Mucosa of rectum (tissue), 2 donors: ENCODE measurements around the gene GPR15LG.

Experiments used
- H3K27ac ChIP-seq, 2 donors: one replicate each; pipeline ENCODE4 v1.7.0; 2013; ENCODE audit warnings: inconsistent platforms in 2 of 2, low read depth in 2 of 2, low read length in 2 of 2
- H3K27me3 ChIP-seq, 2 donors: one replicate each; pipeline ENCODE4 v1.7.0; 2013; ENCODE audit warnings: low read length in 2 of 2; ENCODE audit not compliant: control insufficient read depth in 2 of 2, insufficient read depth in 2 of 2
- H3K36me3 ChIP-seq, 2 donors: one replicate each; pipeline ENCODE4 v1.7.0; 2013; ENCODE audit warnings: low read length in 2 of 2; ENCODE audit not compliant: control insufficient read depth in 2 of 2, insufficient read depth in 2 of 2
- H3K4me1 ChIP-seq, 2 donors: one replicate each; pipeline ENCODE4 v1.7.0; 2013; ENCODE audit warnings: low read length in 2 of 2, mild to moderate bottlenecking in 1 of 2; ENCODE audit not compliant: control insufficient read depth in 2 of 2, insufficient read depth in 2 of 2
- H3K4me3 ChIP-seq, 2 donors: one replicate each; pipeline ENCODE4 v1.7.0; 2013; ENCODE audit warnings: low read length in 2 of 2
- H3K9ac ChIP-seq, 2 donors: one replicate each; pipeline ENCODE4 v1.7.0; 2013; ENCODE audit warnings: low read length in 2 of 2, low read depth in 1 of 2, mild to moderate bottlenecking in 1 of 2
- H3K9me3 ChIP-seq, 2 donors: one replicate each; pipeline ENCODE4 v1.7.0; 2013; ENCODE audit warnings: low read length in 2 of 2; ENCODE audit not compliant: control insufficient read depth in 2 of 2
- donor health status: healthy.
- donor health status: Normal muscosa, but diverticular disease.

The GPR15LG gene

DNA sequence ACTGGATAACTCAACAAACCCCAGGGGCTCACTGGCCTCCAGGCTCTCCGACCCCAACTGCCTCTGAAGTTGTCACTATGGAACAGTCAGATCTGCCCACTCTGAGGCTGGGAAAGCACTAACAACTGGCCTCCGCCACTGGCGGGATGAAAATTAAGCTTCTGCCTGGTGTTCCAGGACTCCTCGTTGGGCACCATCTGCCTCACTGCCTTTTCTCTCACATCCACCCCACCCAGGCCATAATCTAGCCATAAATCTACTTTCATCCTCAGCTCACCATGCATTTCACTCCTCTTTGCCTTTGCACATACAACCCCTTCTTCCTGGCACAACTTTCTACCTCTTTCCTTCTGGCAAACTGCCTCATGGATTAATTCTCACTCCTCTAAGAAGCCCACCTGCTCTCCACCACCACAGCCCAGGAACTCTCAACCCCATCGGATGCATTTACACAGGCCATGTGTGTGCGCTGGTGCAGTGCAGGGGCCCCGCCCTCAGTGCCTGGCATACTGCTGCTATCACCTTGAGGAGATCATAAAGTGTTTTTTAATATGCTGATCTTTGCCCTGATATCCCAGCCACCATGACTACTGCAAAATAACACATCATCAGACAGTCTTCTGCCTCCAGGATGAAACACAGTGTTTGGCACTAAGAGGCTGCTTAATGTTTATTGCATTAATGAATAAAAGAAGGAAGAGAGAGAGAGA, 24.8 kb downstream of the GPR15LG start:
- peaks cover 0 to 3% of the 10 kb centered on the region in 2 donors for H3K27me3 ChIP-seq
- H3K4me3 ChIP-seq, result peak overlapping the region; percentile 38 to 52
- H3K36me3 ChIP-seq, result peaks cover 3 to 9% of the 10 kb centered on the region in 2 donors
- peak overlapping the region; percentile 47 to 64 for H3K9ac ChIP-seq
- no peaks in the 10 kb centered on the region for H3K9me3 ChIP-seq
- H3K27ac ChIP-seq, result peak overlapping the region; percentile 89 to 93
- peaks cover 68 to 83% of the 10 kb centered on the region in 2 donors for H3K4me1 ChIP-seq

DNA sequence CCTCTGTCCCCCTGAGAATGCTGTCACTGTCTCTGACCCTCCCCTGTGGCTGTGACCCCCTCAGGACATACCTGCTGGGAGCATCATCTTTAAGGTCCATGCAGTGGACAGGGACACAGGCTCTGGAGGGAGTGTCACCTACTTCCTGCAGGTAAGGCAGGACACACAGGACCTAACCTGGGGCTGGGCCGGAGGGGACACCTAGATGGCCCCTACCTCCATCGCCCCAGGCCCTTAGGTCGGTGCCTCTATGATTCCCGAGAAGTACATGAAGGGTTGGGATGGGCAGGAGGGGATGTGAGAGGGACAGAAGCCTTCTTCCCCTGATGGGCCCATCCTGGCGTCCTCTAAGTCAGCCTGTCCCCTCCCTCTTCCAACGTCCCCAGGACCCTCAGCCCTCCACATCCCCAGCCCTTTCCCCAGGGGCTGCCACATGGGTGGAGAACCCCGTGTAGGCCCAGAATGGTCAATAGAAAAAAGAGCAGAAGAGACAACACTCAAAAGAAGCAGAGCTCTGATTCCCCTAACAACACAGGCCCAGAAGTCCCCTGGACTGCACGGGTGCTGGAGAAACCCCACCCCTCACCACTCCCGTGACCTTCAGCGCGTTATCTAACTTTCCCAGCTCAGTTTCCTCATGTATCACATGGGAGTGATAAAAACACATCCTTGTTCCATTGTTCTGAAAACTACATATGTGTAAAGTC, 27.1 kb downstream of the GPR15LG start:
- H3K27me3 ChIP-seq, result no peaks in the 10 kb centered on the region
- peaks cover 3 to 9% of the 10 kb centered on the region in 2 donors for H3K36me3 ChIP-seq
- peak overlapping the region; percentile 6 to 41 for H3K4me3 ChIP-seq
- H3K4me1 ChIP-seq, result peaks cover 53 to 62% of the 10 kb centered on the region in 2 donors
- no peaks in the 10 kb centered on the region for H3K9me3 ChIP-seq
- peak overlapping the region; percentile 87 to 92 for H3K27ac ChIP-seq
- H3K9ac ChIP-seq, result peak overlapping the region; percentile 58 to 76

DNA sequence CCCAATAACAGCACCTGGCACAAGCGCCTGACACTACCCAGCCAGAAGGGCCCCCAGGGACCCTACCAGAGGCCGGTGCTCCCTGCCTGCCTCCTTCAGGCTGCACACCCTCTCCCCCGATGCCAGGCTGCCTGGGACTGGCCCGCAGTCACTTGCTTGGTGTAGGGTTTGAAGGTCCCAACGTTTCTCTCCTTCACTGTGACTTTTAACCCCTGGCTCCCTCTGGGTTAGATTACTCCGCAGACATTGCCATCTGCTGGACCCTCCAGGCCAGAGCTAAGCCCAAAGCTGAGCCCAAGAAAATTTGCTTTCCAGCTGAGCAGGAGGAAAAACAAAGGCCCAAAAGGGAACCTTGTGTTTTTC, 27.6 kb downstream of the GPR15LG start:
- Histone ChIP-seq H3K4me3 (peak overlapping the region in 1 of 2 donors; percentile 41), H3K27ac (peak overlapping the region; percentile 87 to 92), H3K36me3 (peaks cover 3 to 9% of the 10 kb centered on the region in 2 donors)

DNA sequence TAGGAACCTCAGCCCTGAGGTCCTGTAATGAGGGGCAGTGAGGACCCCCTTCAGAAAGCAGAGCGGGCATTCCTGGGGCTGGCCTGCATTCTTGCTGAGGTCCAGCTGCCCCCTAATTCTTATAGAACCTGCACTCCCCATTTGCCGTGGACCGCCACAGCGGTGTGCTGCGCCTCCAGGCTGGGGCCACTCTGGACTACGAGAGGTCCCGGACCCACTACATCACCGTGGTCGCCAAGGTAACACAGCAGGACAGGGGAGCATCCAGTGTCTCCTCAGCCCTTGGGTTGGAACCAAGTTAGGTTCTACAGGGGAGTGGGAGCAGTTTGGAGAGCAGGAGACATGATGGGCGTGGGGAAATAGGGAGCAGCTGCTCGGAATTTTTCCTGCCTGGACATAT, 28.1 kb downstream of the GPR15LG start:
- H3K9me3 ChIP-seq, result no peaks in the 10 kb centered on the region
- peaks cover 46 to 52% of the 10 kb centered on the region in 2 donors for H3K4me1 ChIP-seq
- H3K27ac ChIP-seq, result peak overlapping the region; percentile 87 to 92
- H3K27me3 ChIP-seq, result no peaks in the 10 kb centered on the region
- peaks cover 5 to 9% of the 10 kb centered on the region in 2 donors for H3K36me3 ChIP-seq
- H3K9ac ChIP-seq, result peak overlapping the region; percentile 58 to 76
- H3K4me3 ChIP-seq, result no peak overlapping the region

More for the DNA sequence above, 27.6 kb downstream of the GPR15LG start:
- Histone ChIP-seq H3K4me1 (peaks cover 51 to 57% of the 10 kb centered on the region in 2 donors), H3K9me3 (no peaks in the 10 kb centered on the region), H3K27me3 (no peaks in the 10 kb centered on the region), H3K9ac (peak overlapping the region; percentile 58 to 76)

DNA sequence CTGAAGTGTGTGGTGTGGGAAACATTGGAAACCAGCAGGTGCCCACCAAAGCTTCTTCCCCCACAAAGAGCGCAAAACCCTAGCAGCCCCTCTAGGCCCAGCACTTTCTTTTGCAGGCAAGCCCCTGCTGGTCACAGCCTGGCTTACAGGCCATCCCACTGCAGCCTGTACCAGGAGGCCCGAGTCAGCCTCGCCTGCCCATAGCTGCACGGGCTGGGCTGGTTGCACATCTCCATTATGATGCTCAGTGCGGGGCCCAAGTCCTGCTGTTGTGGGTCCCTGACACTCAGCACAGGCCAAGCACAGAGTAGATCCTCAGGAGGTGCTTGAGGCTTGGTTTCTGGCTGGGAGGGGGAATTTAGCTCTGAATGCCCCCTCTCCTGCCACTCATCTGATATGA, 28.7 kb downstream of the GPR15LG start:
- H3K36me3 ChIP-seq, result peaks cover 11 to 12% of the 10 kb centered on the region in 2 donors
- peak overlapping the region in 1 of 2 donors; percentile 92 for H3K27ac ChIP-seq
- no peak overlapping the region for H3K4me3 ChIP-seq
- no peaks in the 10 kb centered on the region for H3K27me3 ChIP-seq
- peak overlapping the region in 1 of 2 donors; percentile 76 for H3K9ac ChIP-seq
- no peaks in the 10 kb centered on the region for H3K9me3 ChIP-seq
- H3K4me1 ChIP-seq, result peaks cover 40 to 46% of the 10 kb centered on the region in 2 donors

DNA sequence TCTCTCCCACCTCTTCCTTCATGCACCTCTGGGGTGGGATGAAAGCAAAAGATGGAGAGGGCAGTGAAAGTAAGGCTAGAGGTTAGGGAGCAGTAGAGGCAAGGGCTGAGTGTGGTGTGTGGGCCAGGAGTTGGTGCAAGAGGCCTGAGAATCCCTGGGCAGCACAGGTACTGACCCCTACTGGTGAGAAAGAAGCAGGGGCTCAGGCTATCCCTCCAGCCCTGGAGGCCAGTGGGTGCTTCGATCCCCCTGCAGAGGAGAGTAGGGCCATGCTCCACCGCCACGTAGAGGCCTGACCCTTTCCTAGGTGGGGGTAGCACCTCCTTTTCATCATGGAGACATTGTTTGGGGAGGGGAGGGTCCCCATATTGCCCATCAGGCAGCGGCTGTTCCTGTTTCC, 30.5 kb downstream of the GPR15LG start:
- Histone ChIP-seq H3K9me3 (no peaks in the 10 kb centered on the region), H3K4me1 (peaks cover 28 to 29% of the 10 kb centered on the region in 2 donors), H3K4me3 (no peak overlapping the region), H3K27me3 (no peaks in the 10 kb centered on the region), H3K27ac (no peak overlapping the region), H3K9ac (no peak overlapping the region), H3K36me3 (peaks cover 25 to 27% of the 10 kb centered on the region in 2 donors)

DNA sequence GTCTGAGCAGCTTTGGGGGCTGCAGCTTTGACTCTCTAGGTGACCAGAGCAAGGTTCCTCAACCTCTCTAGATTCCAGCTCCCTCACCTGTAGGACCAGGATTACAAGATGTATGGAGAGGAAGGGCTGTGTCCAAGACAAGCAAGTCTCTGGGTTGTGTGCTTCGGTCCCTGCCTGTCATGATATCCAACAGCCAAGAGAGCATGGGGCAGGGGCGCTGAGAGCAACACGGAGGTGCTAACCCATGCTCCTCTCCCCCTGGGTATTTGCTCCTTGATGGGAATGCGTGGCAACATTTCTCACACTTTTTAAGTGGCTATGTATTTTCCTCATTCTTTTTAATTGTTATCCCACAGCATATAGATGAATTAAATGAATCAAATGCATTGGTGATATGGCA, 31.0 kb downstream of the GPR15LG start:
- Histone ChIP-seq H3K27ac (no peak overlapping the region), H3K4me1 (peaks cover 23 to 26% of the 10 kb centered on the region in 2 donors), H3K9me3 (no peaks in the 10 kb centered on the region), H3K4me3 (no peak overlapping the region), H3K27me3 (no peaks in the 10 kb centered on the region), H3K36me3 (peaks cover 25 to 27% of the 10 kb centered on the region in 2 donors), H3K9ac (no peak overlapping the region)

DNA sequence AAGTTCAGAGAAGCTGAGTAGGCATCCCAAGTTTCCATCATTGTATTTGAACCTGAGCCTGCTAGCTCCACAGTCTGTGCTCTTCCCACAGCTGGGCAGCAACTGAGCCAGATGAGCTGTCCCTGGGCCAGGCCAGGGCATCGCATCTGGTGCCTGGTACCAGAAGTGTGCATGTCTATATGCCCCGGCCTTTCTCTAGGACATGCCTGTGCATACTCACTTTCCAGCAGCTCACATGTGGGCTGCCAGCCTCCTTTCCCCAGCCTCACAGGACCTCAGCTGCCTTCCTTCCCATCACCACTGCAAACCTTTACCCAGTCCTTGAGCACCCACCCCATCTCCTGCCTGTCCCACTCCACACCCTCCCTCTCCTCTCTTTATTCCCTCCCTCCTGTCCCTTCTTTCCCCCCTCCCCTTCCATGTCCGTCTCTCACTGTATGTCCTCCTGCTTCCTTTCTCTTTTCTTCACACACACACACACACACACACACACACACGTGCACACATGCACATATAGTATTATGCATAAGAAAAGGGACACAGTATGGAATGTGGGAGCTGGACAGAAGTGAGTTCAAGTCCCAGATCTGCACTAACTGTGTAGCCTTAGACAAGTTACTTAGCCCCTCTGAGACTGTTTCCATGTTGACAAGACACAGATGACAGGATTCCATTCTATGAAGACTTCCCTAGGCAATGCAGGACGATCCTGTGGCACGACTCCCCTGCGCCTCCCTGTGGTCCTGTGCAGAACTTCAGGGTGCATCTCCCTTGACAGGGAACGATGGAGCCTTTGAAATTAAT, 31.6 kb downstream of the GPR15LG start:
- H3K27ac ChIP-seq, result no peak overlapping the region
- no peak overlapping the region for H3K9ac ChIP-seq
- peaks cover 20 to 21% of the 10 kb centered on the region in 2 donors for H3K4me1 ChIP-seq
- H3K9me3 ChIP-seq, result no peaks in the 10 kb centered on the region
- no peak overlapping the region for H3K4me3 ChIP-seq
- H3K36me3 ChIP-seq, result peaks cover 25 to 27% of the 10 kb centered on the region in 2 donors
- no peaks in the 10 kb centered on the region for H3K27me3 ChIP-seq

DNA sequence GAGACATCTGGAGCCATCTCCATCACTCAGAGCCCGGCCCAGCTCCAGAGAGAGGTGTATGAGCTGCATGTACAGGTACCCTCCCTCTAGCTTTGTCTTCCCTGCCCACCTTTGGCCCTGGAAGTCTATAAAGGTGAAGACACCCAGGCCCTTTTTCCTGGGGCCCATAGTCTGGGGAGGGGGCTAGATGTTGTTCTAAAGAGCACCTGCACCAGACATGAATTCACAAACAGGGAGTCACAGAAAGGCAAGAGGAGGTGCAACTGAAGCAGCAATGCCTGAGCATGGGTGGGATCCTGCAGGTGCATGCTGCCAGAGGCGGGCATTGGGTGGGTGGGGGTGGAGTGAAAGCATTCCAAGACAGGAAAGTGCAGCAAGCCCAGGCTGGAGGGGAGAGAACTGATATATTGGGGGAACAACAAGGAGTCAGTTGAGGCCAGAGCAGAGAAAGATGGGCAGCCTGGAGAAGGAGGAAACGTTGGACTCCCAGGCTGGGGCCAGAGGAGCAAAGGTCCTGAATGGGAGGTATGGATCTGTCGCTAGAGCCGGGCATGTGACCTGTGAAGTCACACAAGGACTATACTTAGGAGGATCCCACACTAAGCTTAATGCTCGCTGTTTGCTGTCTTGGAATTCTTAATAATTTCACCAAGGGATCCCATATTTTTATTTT, 32.4 kb downstream of the GPR15LG start:
- H3K9ac ChIP-seq, result no peak overlapping the region
- H3K4me3 ChIP-seq, result no peak overlapping the region
- no peak overlapping the region for H3K27ac ChIP-seq
- H3K36me3 ChIP-seq, result peaks cover 29 to 30% of the 10 kb centered on the region in 2 donors
- no peaks in the 10 kb centered on the region for H3K9me3 ChIP-seq
- peaks cover 13% of the 10 kb centered on the region in 2 donors for H3K4me1 ChIP-seq
- no peaks in the 10 kb centered on the region for H3K27me3 ChIP-seq
